ENCODE results near the gene SMCO4.

SMCO4 gene

DNA sequence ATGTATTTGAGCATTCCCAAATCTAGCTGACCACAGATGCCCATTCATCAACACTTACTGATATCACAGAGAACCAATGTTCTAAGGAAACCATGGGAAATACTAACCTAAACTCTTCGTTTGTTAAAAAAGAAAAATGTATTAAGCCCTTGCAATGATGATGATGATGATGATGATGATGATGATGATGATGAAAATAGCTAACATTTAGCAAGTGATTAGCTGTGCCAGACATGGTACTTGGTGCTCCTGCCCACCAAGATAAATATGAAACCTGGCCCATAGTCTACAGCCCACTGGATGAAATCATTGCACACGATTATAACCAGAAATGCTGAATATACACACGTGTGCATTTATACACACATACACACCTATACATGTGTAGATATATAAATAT is 37.5 kb downstream of the SMCO4 start:
- TF ChIP-seq, protein P1, sequence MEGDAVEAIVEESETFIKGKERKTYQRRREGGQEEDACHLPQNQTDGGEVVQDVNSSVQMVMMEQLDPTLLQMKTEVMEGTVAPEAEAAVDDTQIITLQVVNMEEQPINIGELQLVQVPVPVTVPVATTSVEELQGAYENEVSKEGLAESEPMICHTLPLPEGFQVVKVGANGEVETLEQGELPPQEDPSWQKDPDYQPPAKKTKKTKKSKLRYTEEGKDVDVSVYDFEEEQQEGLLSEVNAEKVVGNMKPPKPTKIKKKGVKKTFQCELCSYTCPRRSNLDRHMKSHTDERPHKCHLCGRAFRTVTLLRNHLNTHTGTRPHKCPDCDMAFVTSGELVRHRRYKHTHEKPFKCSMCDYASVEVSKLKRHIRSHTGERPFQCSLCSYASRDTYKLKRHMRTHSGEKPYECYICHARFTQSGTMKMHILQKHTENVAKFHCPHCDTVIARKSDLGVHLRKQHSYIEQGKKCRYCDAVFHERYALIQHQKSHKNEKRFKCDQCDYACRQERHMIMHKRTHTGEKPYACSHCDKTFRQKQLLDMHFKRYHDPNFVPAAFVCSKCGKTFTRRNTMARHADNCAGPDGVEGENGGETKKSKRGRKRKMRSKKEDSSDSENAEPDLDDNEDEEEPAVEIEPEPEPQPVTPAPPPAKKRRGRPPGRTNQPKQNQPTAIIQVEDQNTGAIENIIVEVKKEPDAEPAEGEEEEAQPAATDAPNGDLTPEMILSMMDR (conservative IDR thresholded peaks at IDR 0.05; ENCODE audit: low read length): no peak
- DNase-seq (ENCODE audit: low read depth): no peak

DNA sequence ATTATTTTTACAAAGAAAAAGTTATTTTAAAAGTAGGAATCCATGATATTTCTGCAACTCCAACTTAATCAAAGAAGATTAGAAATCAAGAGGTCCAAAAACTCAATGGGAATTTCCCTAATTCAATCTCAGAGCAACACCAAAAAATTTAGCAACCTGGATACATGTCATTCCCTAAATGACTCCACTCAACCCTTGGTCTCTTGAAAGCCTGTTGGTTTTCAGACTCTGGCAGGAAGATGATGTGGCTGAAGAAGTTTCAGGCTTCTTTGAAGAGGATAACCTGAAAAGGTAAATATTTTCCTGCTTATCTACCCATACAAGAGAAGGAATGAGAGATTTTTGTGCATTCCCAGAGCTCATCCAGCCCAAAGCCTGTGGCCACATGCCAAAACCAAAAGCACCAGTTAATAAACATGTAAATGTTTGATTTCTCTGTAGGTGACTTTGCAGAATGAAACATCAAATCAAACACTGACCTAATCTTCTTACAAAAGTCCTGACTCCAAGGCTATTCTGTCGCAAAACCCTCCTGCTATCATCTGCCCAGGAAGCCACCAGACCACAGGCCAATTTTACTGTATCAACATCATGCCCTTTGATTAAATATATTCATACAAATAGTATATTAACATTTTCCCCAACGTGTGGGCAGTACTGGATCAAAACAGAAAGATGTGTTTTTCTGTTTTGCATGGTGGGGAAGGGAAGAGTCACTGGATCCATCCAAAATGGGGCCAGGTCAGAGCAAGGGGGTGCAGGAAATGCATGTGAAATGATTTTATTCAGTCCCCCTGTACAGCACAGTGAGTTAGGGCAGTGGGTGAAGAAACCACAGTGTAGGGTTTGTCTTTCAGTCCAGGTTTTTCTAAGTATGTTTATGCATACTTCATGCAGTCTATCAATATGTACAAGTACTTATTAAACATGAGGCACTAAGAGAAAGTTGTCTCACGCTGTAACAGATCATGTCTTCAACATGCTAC is 38.8 kb downstream of the SMCO4 start:
- H3K4me3 ChIP-seq (ENCODE audit: low read length): no peak overlapping the region
- TF ChIP-seq, protein P1 (conservative IDR thresholded peaks at IDR 0.05; ENCODE audit: low read length): no peak
- no peak for DNase-seq (ENCODE audit: low read depth)

More for the DNA sequence above, 37.5 kb downstream of the SMCO4 start:
- no peak overlapping the region for H3K4me3 ChIP-seq (ENCODE audit: low read length)

DNA sequence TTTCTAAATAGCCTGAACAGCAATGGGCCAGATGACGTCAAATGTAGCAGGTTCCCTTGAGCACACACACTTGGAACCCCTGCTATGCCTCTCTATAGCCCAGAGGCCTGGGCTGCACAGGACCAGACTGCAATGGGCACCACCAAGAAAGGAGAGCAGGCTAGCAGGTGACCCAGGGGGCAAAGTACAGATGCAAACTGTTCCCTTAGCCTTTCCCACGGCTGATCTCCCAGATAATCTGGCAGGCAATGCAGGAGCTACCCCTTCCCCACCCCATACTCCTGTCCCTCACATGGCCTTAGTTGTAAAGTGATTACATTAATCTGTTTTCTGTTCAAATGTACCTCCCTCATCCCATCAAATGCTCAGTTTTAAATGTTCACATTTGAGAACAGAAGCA is 41.3 kb downstream of the SMCO4 start:
- TF ChIP-seq, protein P1 (conservative IDR thresholded peaks at IDR 0.05; ENCODE audit: low read length): no peak
- H3K4me3 ChIP-seq (ENCODE audit: low read length): no peak overlapping the region
- no peak for DNase-seq (ENCODE audit: low read depth)

GRCh38 chr11:93500759-93501158 is 42.4 kb downstream of the SMCO4 start:
- no peak for DNase-seq (ENCODE audit: low read depth)
- TF ChIP-seq, protein P1 (conservative IDR thresholded peaks at IDR 0.05; ENCODE audit: low read length): no peak
- H3K4me3 ChIP-seq (ENCODE audit: low read length): no peak overlapping the region

- DNase-seq (ENCODE audit: low read depth): peak; percentile 47
- H3K4me3 ChIP-seq (ENCODE audit: low read length): no peak overlapping the region
- TF ChIP-seq, protein P1 (conservative IDR thresholded peaks at IDR 0.05; ENCODE audit: low read length): no peak
Measured at GRCh38 chr11:93498641-93499040, 44.5 kb downstream of the SMCO4 start.

GRCh38 chr11:93498161-93498560 is 45.0 kb downstream of the SMCO4 start:
- H3K4me3 ChIP-seq (ENCODE audit: low read length): no peak overlapping the region
- no peak for DNase-seq (ENCODE audit: low read depth)
- TF ChIP-seq, protein P1 (conservative IDR thresholded peaks at IDR 0.05; ENCODE audit: low read length): no peak

- TF ChIP-seq, protein P1 (conservative IDR thresholded peaks at IDR 0.05; ENCODE audit: low read length): no peak
- H3K4me3 ChIP-seq (ENCODE audit: low read length): no peak overlapping the region
- DNase-seq (ENCODE audit: low read depth): no peak
Measured at GRCh38 chr11:93497596-93497995, 45.6 kb downstream of the SMCO4 start.

All from AG10803 (cell line).